SU-DHL-6 (cell line): Measurements from ENCODE around the gene FER1L5.

ENCODE experiments used
- H2AFZ ChIP-seq: fragments of 200-600 bp; sonication (generic); 2 replicates; pipeline ENCODE4 v1.6.1; 2014; ENCODE audit warnings: low read depth, mild to moderate bottlenecking, moderate library complexity, mixed read lengths, antibody characterized with exemption, low read length; ENCODE audit not compliant: severe bottlenecking
- H3F3A ChIP-seq: fragments of 200-600 bp; shearing (Covaris generic); 2 replicates; pipeline ENCODE4 v1.6.0; 2016; ENCODE audit warnings: antibody characterized with exemption, mild to moderate bottlenecking; ENCODE audit not compliant: insufficient read depth
- H3K27ac ChIP-seq: fragments of 200-600 bp; sonication (generic); 2 replicates; pipeline ENCODE4 v1.5.1; 2016; ENCODE audit warnings: low read depth, mild to moderate bottlenecking, low read length, moderate library complexity, mixed read lengths
- H3K27me3 ChIP-seq: fragments of 200-600 bp; sonication (generic), shearing (Covaris generic); 2 replicates; pipeline ENCODE4 v1.6.0; 2014; ENCODE audit warnings: mild to moderate bottlenecking, low read length
- H3K36me3 ChIP-seq: fragments of 200-600 bp; sonication (generic); 2 replicates; pipeline ENCODE4 v1.6.1; 2014; ENCODE audit warnings: mild to moderate bottlenecking, low read length, mixed read lengths
- H3K4me2 ChIP-seq: fragments of 300-600, 200-600 bp; shearing (Covaris generic), sonication (generic); 2 replicates; pipeline ENCODE4 v1.6.0; 2014; ENCODE audit warnings: low read length, low read depth, mild to moderate bottlenecking; ENCODE audit not compliant: poor library complexity, severe bottlenecking
- H3K4me3 ChIP-seq: fragments of 200-600 bp; sonication (generic); 2 replicates; pipeline ENCODE4 v1.5.1; 2014; ENCODE audit warnings: antibody characterized with exemption, low read length, mild to moderate bottlenecking, mixed read lengths; ENCODE audit not compliant: insufficient read depth, poor library complexity, severe bottlenecking
- H3K79me2 ChIP-seq: fragments of 200-600 bp; sonication (generic); 2 replicates; pipeline ENCODE4 v1.6.1; 2014; ENCODE audit warnings: mild to moderate bottlenecking, low read length, moderate library complexity; ENCODE audit not compliant: insufficient read depth
- H3K9ac ChIP-seq: fragments of 200-600 bp; sonication (generic); 2 replicates; pipeline ENCODE4 v1.7.0; 2014; ENCODE audit warnings: mild to moderate bottlenecking, low read length
- H3K9me2 ChIP-seq: fragments of 200-600 bp; sonication (generic); replicated peaks from 2 replicates; pipeline ENCODE4 v1.6.1; 2014; ENCODE audit warnings: low read length; ENCODE audit not compliant: insufficient read depth
- H3K9me3 ChIP-seq: fragments of 200-600 bp; sonication (generic); 2 replicates; pipeline ENCODE4 v1.6.1; 2014; ENCODE audit warnings: low read length, mixed read lengths; ENCODE audit not compliant: insufficient read depth
- H4K20me1 ChIP-seq: fragments of 200-600 bp; sonication (generic); 2 replicates; pipeline ENCODE4 v1.6.1; 2014; ENCODE audit warnings: low read depth, mild to moderate bottlenecking, antibody characterized with exemption, low read length, moderate library complexity, mixed read lengths
- CTCF ChIP-seq: fragments of 200-600 bp; sonication (generic); IDR thresholded peaks from one replicate; pipeline ENCODE4 v1.5.1; 2017; ENCODE audit warnings: antibody characterized with exemption, mild to moderate bottlenecking, low read length, moderate library complexity; ENCODE audit not compliant: insufficient read depth, poor library complexity, severe bottlenecking
- EZH2phosphoT487 ChIP-seq: fragments of 200-600 bp; sonication (generic), shearing (Covaris generic); conservative IDR thresholded peaks from 2 replicates; pipeline ENCODE4 v1.6.1; 2018; ENCODE audit warnings: mild to moderate bottlenecking, antibody characterized with exemption, low read length, moderate library complexity, mixed read lengths

FER1L5 gene

GRCh38 chr2:96656540-96656939 is 14.0 kb downstream of the FER1L5 start:
- no peaks in the 10 kb centered on the region for H4K20me1 ChIP-seq
- no peak overlapping the region for H3K27ac ChIP-seq
- H3K36me3 ChIP-seq, result no peaks in the 10 kb centered on the region
- no peak for TF ChIP-seq CTCF
- no peak for TF ChIP-seq EZH2phosphoT487
- H3K4me2 ChIP-seq, result no peak overlapping the region
- H3K9me2 ChIP-seq, result no peaks in the 10 kb centered on the region
- H3F3A ChIP-seq, result no peaks in the 10 kb centered on the region
- H3K79me2 ChIP-seq, result no peaks in the 10 kb centered on the region
- no peaks in the 10 kb centered on the region for H3K9me3 ChIP-seq
- H2AFZ ChIP-seq, result no peak overlapping the region
- no peak overlapping the region for H3K4me3 ChIP-seq
- no peaks in the 10 kb centered on the region for H3K27me3 ChIP-seq
- no peak overlapping the region for H3K9ac ChIP-seq

GRCh38 chr2:96661324-96661723 is 18.8 kb downstream of the FER1L5 start:
- Histone ChIP-seq H3K9me2 (no peaks in the 10 kb centered on the region), H3K27ac (no peak overlapping the region), H2AFZ (no peak overlapping the region), H4K20me1 (no peaks in the 10 kb centered on the region), H3K27me3 (no peaks in the 10 kb centered on the region), H3K9ac (no peak overlapping the region), H3K9me3 (no peaks in the 10 kb centered on the region), H3K79me2 (no peaks in the 10 kb centered on the region), H3K4me2 (no peak overlapping the region), H3K4me3 (no peak overlapping the region), H3K36me3 (no peaks in the 10 kb centered on the region), H3F3A (no peaks in the 10 kb centered on the region)
- TF ChIP-seq EZH2phosphoT487 (no peak), CTCF (no peak)

GRCh38 chr2:96662360-96662759 is 19.8 kb downstream of the FER1L5 start:
- Histone ChIP-seq H2AFZ (no peak overlapping the region), H3K9me3 (no peaks in the 10 kb centered on the region)
- TF ChIP-seq EZH2phosphoT487 (no peak), CTCF (no peak)

GRCh38 chr2:96663177-96663576 is 20.6 kb downstream of the FER1L5 start:
- H4K20me1 ChIP-seq, result no peaks in the 10 kb centered on the region
- H3K79me2 ChIP-seq, result no peaks in the 10 kb centered on the region
- H2AFZ ChIP-seq, result no peak overlapping the region
- H3K36me3 ChIP-seq, result no peaks in the 10 kb centered on the region
- no peaks in the 10 kb centered on the region for H3K9me2 ChIP-seq
- no peak overlapping the region for H3K4me3 ChIP-seq
- no peak overlapping the region for H3K9ac ChIP-seq
- TF ChIP-seq CTCF, result no peak
- TF ChIP-seq EZH2phosphoT487, result no peak
- no peak overlapping the region for H3K4me2 ChIP-seq
- no peaks in the 10 kb centered on the region for H3K27me3 ChIP-seq
- H3F3A ChIP-seq, result no peaks in the 10 kb centered on the region
- no peaks in the 10 kb centered on the region for H3K9me3 ChIP-seq
- H3K27ac ChIP-seq, result no peak overlapping the region

More at GRCh38 chr2:96662360-96662759, 19.8 kb downstream of the FER1L5 start:
- Histone ChIP-seq H3K9me2 (no peaks in the 10 kb centered on the region), H3F3A (no peaks in the 10 kb centered on the region), H4K20me1 (no peaks in the 10 kb centered on the region), H3K9ac (no peak overlapping the region), H3K4me3 (no peak overlapping the region), H3K4me2 (no peak overlapping the region), H3K27ac (no peak overlapping the region), H3K79me2 (no peaks in the 10 kb centered on the region), H3K36me3 (no peaks in the 10 kb centered on the region), H3K27me3 (no peaks in the 10 kb centered on the region)
